OCI-M2 (cell line): ENCODE measurements around the gene CLMP.

Experiments used
- DNase-seq: peaks from one replicate; lab custom pipeline; 2025; ENCODE audit not compliant: unreplicated experiment; lab: John Stamatoyannopoulos, UW

Gene CLMP

GRCh38 chr11:123191939-123192338, 3.1 kb downstream of the CLMP start:
- no peak for DNase-seq

- DNase-seq, result no peak
Observed at GRCh38 chr11:123190518-123190917, 4.5 kb downstream of the CLMP start.

GRCh38 chr11:123188508-123189165, 6.4 kb downstream of the CLMP start:
- DNase-seq, result no peak

- no peak for DNase-seq
Observed at GRCh38 chr11:123187665-123188507, 7.2 kb downstream of the CLMP start.

- DNase-seq, result no peak
Observed at GRCh38 chr11:123187248-123187647, 7.8 kb downstream of the CLMP start.

GRCh38 chr11:123186286-123186685, 8.8 kb downstream of the CLMP start:
- no peak for DNase-seq

GRCh38 chr11:123185326-123185725, 9.7 kb downstream of the CLMP start:
- DNase-seq, result no peak

GRCh38 chr11:123184531-123184930, 10.5 kb downstream of the CLMP start:
- no peak for DNase-seq

GRCh38 chr11:123183391-123184099, 11.5 kb downstream of the CLMP start:
- DNase-seq, result no peak

- DNase-seq, result no peak
Observed at GRCh38 chr11:123181767-123182500, 13.1 kb downstream of the CLMP start.

- no peak for DNase-seq
Observed at GRCh38 chr11:123181075-123181474, 14.0 kb downstream of the CLMP start.

GRCh38 chr11:123180574-123180973, 14.5 kb downstream of the CLMP start:
- no peak for DNase-seq

- no peak for DNase-seq
Observed at GRCh38 chr11:123180166-123180565, 14.9 kb downstream of the CLMP start.

GRCh38 chr11:123179586-123179985, 15.5 kb downstream of the CLMP start:
- DNase-seq, result no peak

GRCh38 chr11:123178186-123178585, 16.9 kb downstream of the CLMP start:
- DNase-seq, result no peak

GRCh38 chr11:123176785-123177184, 18.3 kb downstream of the CLMP start:
- no peak for DNase-seq

GRCh38 chr11:123174196-123175183, 20.6 kb downstream of the CLMP start:
- DNase-seq, result no peak

- DNase-seq, result no peak
Observed at GRCh38 chr11:123173856-123174186, 21.2 kb downstream of the CLMP start.

GRCh38 chr11:123173040-123173855, 21.8 kb downstream of the CLMP start:
- DNase-seq, result no peak
